SK-N-SH (cell line): ENCODE measurements around the gene ZC3HAV1L. TPM values are rescaled to one million over a fixed set of nuclear protein-coding genes. Genes with fewer than 3 reads are reported as not detected.
A peak's percentile ranks its signal among the peaks of the same experiment; 100 is the strongest.

ENCODE experiments used
- CHD2 ChIP-seq: fragments of 150-350 bp; IDR thresholded peaks from 2 replicates; pipeline ENCODE4 v1.6.1; 2018; ENCODE audit warnings: low read length; ENCODE audit not compliant: partially characterized antibody
- EP300 ChIP-seq, 2 experiments: IDR thresholded peaks; 2 replicates each; pipeline versions ENCODE4 v1.4.0 to v1.6.1; 2012; ENCODE audit warnings: borderline replicate concordance in 1 of 2, low read depth in 1 of 2, low read length in 1 of 2
- FOXM1 ChIP-seq: IDR thresholded peaks from 2 replicates; pipeline ENCODE4 v1.4.0; 2012; ENCODE audit warnings: low read depth, mild to moderate bottlenecking
- GATA2 ChIP-seq: sonication (generic); formaldehyde crosslinking; IDR thresholded peaks from 2 replicates; pipeline ENCODE4 v1.5.0; 2020; ENCODE audit warnings: mild to moderate bottlenecking, missing genetic modification reagents
- JUND ChIP-seq: IDR thresholded peaks from 2 replicates; pipeline ENCODE4 v1.4.0; 2012
- MXI1 ChIP-seq: IDR thresholded peaks from 2 replicates; pipeline ENCODE4 v1.6.1; 2012; ENCODE audit warnings: mild to moderate bottlenecking, low read depth, low read length, improper control_type of control experiment
- POLR2AphosphoS5 ChIP-seq: IDR thresholded peaks from 2 replicates; pipeline ENCODE4 v1.6.1; 2012; ENCODE audit warnings: low read depth, low read length
- RAD21 ChIP-seq: IDR thresholded peaks from 2 replicates; pipeline ENCODE4 v1.6.1; 2012; ENCODE audit warnings: mild to moderate bottlenecking, low read length
- RXRA ChIP-seq: IDR thresholded peaks from 2 replicates; pipeline ENCODE4 v1.4.0; 2012; ENCODE audit warnings: low read depth, mild to moderate bottlenecking, borderline replicate concordance
- SIN3A ChIP-seq: IDR thresholded peaks from 2 replicates; pipeline ENCODE4 v1.6.1; 2012; ENCODE audit warnings: low read depth, mild to moderate bottlenecking, low read length, moderate library complexity, borderline replicate concordance
- TCF12 ChIP-seq: IDR thresholded peaks from 2 replicates; pipeline ENCODE4 v1.4.0; 2012
- YY1 ChIP-seq: IDR thresholded peaks from 2 replicates; pipeline ENCODE4 v1.4.0; 2012; ENCODE audit warnings: low read depth, mild to moderate bottlenecking
- polyA plus RNA-seq, 3 experiments: library from polyadenylated mRNA; depleted of rRNA; stranded (reverse); fragments of >200 nt; gene quantifications; 2 replicates each; pipeline ENCODE4 v1.2.3, GENCODE V29; 2012
- TF ChIP-seq, protein P1 (sequence below): IDR thresholded peaks from 2 replicates; pipeline ENCODE4 v1.4.0; 2012; ENCODE audit warnings: low read depth
- TF ChIP-seq, protein P2 (sequence below): IDR thresholded peaks from 2 replicates; pipeline ENCODE4 v1.4.0; 2012; ENCODE audit warnings: low read depth, borderline replicate concordance
- TF ChIP-seq, protein P3 (sequence below): IDR thresholded peaks from 2 replicates; pipeline ENCODE4 v1.6.1; 2012; ENCODE audit warnings: mild to moderate bottlenecking, low read depth, low read length, moderate library complexity
- TF ChIP-seq, protein P4 (sequence below): fragments of 150-350 bp; IDR thresholded peaks from 2 replicates; pipeline ENCODE4 v1.6.1; 2017; ENCODE audit warnings: antibody characterized with exemption, low read length, low read depth, borderline replicate concordance
- TF ChIP-seq, protein P5 (sequence below): fragments of 200-600 bp; sonication (generic); IDR thresholded peaks from 2 replicates; pipeline ENCODE4 v1.6.1; 2017; ENCODE audit warnings: antibody characterized with exemption, mild to moderate bottlenecking, moderate library complexity

ZC3HAV1L gene
- polyA plus RNA-seq, 1 of the 3 experiments (the other 2 are of a cell fraction): 9.7 TPM

DNA sequence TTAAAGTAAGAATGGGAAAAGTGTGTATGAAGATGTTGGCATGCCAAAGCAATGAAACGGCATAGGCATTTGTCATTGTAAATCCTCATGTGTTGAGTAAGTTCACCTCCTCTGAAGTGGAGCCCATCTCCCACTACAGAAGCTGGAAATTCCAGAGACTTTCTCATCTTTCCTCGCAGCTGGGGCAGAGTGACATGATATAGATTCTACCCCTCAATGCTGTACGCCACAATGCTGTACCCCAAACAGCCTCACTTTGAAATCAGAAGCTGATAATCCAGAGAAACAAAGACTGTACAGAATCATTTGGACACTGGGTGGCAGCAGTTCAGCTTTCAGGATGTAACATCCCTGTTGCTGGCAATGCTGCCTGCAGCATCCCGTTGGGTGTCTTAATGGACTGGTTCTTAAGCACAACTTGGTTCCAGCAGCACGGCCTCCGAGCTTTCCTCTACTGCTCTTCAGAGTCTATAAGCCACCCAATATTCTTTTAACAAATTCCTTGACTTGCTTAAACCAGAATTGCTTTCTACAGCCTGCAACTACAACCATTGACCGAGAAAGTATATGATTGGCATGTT is 18.8 kb downstream of the ZC3HAV1L start (continued):
- TF ChIP-seq, protein P1, sequence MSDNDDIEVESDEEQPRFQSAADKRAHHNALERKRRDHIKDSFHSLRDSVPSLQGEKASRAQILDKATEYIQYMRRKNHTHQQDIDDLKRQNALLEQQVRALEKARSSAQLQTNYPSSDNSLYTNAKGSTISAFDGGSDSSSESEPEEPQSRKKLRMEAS: peak; percentile 15; the same call in 1 of the 2 replicates
- TF ChIP-seq SIN3A (no peak), YY1 (no peak), TCF12 (no peak), FOXM1 (no peak), EP300 (IDR thresholded peaks at IDR 0.05; ENCODE audit: borderline replicate concordance in 1 of 2, low read depth in 1 of 2, low read length in 1 of 2) (no peak), GATA2 (CRISPR knock-in tag) (no peak), RAD21 (peak; percentile 89), MXI1 (peak; percentile 40; the same call in 1 of the 2 replicates), CHD2 (peak; percentile 39), JUND (no peak), POLR2AphosphoS5 (no peak), RXRA (no peak)
- TF ChIP-seq, protein P2, sequence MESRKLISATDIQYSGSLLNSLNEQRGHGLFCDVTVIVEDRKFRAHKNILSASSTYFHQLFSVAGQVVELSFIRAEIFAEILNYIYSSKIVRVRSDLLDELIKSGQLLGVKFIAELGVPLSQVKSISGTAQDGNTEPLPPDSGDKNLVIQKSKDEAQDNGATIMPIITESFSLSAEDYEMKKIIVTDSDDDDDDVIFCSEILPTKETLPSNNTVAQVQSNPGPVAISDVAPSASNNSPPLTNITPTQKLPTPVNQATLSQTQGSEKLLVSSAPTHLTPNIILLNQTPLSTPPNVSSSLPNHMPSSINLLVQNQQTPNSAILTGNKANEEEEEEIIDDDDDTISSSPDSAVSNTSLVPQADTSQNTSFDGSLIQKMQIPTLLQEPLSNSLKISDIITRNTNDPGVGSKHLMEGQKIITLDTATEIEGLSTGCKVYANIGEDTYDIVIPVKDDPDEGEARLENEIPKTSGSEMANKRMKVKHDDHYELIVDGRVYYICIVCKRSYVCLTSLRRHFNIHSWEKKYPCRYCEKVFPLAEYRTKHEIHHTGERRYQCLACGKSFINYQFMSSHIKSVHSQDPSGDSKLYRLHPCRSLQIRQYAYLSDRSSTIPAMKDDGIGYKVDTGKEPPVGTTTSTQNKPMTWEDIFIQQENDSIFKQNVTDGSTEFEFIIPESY: no peak
- TF ChIP-seq, protein P3, sequence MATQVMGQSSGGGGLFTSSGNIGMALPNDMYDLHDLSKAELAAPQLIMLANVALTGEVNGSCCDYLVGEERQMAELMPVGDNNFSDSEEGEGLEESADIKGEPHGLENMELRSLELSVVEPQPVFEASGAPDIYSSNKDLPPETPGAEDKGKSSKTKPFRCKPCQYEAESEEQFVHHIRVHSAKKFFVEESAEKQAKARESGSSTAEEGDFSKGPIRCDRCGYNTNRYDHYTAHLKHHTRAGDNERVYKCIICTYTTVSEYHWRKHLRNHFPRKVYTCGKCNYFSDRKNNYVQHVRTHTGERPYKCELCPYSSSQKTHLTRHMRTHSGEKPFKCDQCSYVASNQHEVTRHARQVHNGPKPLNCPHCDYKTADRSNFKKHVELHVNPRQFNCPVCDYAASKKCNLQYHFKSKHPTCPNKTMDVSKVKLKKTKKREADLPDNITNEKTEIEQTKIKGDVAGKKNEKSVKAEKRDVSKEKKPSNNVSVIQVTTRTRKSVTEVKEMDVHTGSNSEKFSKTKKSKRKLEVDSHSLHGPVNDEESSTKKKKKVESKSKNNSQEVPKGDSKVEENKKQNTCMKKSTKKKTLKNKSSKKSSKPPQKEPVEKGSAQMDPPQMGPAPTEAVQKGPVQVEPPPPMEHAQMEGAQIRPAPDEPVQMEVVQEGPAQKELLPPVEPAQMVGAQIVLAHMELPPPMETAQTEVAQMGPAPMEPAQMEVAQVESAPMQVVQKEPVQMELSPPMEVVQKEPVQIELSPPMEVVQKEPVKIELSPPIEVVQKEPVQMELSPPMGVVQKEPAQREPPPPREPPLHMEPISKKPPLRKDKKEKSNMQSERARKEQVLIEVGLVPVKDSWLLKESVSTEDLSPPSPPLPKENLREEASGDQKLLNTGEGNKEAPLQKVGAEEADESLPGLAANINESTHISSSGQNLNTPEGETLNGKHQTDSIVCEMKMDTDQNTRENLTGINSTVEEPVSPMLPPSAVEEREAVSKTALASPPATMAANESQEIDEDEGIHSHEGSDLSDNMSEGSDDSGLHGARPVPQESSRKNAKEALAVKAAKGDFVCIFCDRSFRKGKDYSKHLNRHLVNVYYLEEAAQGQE: no peak
- TF ChIP-seq, protein P4, sequence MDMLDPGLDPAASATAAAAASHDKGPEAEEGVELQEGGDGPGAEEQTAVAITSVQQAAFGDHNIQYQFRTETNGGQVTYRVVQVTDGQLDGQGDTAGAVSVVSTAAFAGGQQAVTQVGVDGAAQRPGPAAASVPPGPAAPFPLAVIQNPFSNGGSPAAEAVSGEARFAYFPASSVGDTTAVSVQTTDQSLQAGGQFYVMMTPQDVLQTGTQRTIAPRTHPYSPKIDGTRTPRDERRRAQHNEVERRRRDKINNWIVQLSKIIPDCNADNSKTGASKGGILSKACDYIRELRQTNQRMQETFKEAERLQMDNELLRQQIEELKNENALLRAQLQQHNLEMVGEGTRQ: no peak
- TF ChIP-seq, protein P5, sequence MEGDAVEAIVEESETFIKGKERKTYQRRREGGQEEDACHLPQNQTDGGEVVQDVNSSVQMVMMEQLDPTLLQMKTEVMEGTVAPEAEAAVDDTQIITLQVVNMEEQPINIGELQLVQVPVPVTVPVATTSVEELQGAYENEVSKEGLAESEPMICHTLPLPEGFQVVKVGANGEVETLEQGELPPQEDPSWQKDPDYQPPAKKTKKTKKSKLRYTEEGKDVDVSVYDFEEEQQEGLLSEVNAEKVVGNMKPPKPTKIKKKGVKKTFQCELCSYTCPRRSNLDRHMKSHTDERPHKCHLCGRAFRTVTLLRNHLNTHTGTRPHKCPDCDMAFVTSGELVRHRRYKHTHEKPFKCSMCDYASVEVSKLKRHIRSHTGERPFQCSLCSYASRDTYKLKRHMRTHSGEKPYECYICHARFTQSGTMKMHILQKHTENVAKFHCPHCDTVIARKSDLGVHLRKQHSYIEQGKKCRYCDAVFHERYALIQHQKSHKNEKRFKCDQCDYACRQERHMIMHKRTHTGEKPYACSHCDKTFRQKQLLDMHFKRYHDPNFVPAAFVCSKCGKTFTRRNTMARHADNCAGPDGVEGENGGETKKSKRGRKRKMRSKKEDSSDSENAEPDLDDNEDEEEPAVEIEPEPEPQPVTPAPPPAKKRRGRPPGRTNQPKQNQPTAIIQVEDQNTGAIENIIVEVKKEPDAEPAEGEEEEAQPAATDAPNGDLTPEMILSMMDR: peak; percentile 88
